Caki2 (cell line): Measurements from ENCODE around the gene MST1. TPM values are rescaled to one million over a fixed set of nuclear protein-coding genes. Genes with fewer than 3 reads are reported as not detected.
A peak's percentile ranks its signal among the peaks of the same experiment; 100 is the strongest.
"Not testable (repeated sequence)": the region's sequence is repeated elsewhere in the genome, so short reads cannot be mapped to it uniquely, and the experiment has no call there.

Source experiments
- DNase-seq: peaks from one replicate; pipeline ENCODE4 v3.0.0-alpha.2; 2015; ENCODE audit warnings: low read depth
- in situ Hi-C: cut with HindIII; loops from 2 replicates; pipeline ENCODE4 v1.10.0; 2016; ENCODE audit warnings: low sequenced_read_pairs, low pct_unique_long_range_greater_than_20kb, mixed read lengths
- total RNA-seq: library from RNA; depleted of rRNA; stranded (reverse); fragments of >200 nt; shearing (Covaris generic); gene quantifications from 2 replicates; pipeline ENCODE4 v1.2.3, GENCODE V29; 2014; ENCODE audit warnings: low replicate concordance

Gene MST1
- total RNA-seq, 1 experiment from 2014 or later = 1.7 TPM

DNA sequence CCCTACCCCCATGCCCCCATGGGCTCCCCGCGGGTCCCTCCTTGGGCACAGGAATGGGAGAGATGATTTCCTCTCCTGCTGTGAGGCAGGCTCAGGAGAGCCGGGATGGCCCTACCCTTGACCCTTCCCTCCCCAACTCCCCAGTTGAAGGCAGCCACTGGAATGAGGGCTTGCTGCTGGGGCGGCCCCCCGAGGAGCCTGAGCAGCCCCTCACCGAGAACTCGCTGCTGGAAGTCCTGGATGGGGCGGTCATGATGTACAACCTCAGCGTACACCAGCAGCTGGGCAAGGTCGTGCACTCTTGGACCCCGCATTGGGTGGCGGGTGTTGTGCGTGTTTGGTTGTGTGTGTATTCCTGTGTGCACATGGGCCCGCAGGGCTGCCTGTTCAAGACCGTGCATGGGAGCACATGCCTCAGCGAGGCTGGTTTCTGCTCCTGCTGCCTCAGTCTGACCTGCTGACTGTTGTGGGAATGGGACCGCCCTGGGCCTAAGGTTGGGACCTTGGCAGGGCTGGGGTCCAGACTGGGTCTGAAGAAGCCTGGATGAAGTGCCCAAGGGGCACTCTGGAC, 16.2 kb upstream of the MST1 start:
- in situ Hi-C loops = no loop called here
- DNase-seq = no peak

DNA sequence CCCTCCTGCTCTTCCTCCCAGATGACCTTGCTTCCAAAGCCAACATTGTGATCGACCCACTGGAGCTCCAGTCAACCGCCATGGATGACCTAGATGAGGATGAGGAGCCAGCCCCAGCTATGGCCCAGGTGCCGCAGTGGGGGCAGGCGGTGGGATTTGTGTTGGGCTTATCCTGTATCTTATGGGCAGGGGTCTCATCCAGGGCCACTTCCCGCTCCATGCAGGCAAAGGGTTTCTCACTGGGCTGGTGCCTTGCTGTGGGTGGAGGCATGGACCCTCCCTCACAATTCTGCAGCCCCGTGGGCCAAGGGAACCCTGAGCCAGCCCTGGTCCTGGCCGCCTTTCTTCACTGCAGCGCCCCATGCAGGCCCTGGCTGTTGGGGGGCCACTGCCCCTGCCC, 15.4 kb upstream of the MST1 start:
- in situ Hi-C loops = no loop called here
- no peak for DNase-seq

DNA sequence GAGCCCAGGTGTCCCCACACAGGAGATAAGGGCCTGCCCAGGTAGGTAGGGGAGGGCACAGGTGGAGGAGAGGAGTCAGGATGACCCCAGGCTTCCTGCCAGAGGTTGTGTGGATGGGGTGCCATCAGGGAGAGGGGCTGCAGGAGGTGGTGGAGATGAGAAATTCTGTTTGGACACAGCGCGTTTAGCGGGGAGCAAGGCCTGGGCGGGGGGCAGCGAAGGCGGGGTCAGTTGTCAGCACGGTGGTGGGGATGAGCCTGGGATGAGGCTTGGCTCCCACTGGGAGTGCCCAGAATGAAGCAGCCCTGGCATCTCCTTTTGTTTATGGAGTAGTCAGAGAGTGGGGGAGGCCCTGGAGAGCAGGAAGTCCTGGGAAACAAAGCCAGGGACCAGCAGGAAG, 14.7 kb upstream of the MST1 start:
- DNase-seq = no peak
- in situ Hi-C loops = no loop called here

DNA sequence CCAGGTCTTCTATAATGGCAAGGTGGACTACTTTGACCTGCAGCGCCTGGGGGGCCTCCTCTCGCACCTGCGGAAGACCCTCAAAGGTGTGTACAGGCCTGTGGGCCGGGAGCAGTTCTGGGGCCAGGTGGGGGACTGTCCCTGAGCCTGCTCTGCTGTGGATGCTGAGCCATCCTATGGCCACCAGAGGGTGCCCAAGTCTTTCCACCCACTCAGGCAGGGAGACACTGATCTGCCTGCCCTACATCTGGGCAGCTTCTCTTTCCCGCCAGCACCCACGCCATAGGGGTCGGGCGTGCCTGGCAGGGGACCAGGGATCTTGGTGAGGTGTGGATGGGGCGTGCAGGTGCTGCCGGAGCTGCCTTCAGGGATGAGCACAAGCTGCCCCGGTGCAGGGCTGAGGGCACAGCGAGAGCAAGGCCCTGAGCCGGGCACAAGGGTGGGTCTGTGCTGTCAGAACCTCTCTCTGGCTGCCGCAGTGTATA, 14.2 kb upstream of the MST1 start:
- in situ Hi-C loops = no loop called here
- DNase-seq = peak; percentile 40

DNA sequence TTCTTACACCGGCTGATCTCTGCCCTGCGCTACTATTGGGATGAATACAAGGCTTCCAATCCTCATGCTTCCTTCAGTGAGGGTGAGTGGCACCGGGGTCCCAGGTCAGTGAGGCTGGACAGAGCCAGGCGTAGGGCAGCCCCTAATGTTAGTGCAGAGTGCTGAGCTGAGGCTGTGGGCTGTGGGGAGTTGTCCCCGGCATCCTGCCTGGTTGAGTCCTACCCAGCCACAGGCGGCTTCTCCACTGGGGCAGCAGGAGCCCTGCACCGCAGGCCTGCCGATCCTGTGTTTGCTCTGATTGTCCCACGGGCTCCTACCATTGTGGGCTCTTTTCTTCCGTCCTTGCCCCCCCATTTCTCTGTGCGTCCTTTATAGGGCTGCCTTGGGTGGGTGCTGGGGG, 13.4 kb upstream of the MST1 start:
- no peak for DNase-seq
- in situ Hi-C loops = no loop called here

DNA sequence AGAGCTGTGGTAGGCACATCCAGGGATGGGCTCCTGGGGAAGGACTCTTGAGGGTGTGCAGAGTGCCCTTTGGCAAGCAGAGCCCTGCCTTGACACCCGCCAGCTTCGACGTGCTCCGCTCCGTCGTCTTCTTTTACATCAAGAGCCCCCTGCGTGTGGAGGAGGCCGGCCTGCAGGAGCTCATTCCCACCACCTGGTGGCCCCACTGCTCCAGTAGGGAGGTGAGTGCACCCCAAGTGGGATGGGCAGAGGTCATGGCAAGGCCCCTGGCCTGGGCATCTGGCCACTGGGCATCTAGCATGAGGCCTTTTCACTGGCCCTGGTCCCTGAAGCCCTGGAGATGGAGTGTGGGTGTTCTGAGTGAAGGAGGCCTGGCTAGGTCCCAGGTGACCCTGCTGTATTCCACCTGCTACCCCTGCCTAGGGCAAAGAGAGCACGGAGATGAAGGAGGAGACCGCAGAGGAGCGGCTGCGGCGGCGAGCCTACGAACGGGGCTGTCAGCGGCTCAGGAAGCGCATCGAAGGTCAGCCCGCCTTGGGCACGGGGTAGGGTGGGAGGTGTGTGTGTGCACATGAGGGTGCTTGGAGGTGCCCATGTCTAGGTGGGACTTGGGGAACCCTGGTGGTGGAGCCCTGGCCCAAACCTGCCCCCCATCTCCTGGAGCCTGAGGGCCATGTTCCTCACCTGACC, 12.3 kb upstream of the MST1 start:
- DNase-seq = no peak
- in situ Hi-C loops = no loop called here

DNA sequence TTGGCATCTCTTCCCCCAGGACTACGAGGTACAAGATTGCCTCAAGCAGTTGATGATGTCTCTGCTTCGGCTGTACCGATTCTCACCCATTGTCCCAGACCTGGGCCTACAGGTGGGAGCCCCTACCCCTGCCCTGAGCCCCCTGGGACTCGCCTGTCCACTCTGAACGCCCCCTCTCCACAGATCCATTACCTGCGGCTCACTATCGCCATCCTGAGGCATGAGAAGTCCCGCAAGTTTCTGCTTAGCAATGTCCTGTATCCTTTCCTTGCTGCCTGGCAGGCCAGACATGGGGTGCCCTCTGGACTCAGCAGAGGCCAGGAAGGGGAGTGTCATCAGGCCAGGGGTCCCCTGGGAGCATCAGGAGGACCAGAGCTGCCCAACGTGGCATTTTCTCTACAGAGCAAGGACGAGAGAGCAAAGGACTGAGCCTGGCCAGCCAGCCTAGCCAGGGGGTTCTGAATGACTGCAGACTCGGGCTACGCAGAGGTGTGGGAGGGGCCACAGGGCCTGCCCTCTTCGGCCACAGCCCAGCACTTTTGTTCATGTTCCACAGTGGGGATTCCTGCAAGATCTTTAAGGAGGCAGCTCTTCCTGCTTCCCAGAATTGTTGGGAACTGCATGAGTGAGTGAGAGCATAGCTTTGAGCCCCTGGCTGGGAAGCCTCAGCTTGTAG, 11.3 kb upstream of the MST1 start:
- DNase-seq = no peak
- in situ Hi-C loops = no loop called here

DNA sequence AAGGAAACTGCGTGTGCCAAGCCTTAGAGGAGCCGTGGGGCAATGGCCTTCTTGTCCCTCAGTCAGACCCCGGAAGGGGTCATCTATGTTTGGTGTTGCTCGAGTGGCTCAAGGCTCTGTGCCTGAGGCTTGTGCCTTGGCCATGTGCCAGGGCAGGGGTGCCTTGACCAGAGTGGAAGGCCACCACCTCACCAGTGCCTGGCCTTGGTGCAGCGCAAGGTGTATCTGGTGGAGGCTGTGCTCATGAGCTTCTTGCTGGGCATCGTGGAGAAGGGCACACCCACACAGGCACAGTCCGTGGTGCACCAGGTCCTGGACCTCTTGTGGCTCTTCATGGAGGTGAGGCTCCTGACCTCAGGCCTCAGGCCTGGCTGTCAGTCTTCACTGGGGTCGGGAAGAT, 10.7 kb upstream of the MST1 start:
- in situ Hi-C loops = no loop called here
- DNase-seq = no peak

DNA sequence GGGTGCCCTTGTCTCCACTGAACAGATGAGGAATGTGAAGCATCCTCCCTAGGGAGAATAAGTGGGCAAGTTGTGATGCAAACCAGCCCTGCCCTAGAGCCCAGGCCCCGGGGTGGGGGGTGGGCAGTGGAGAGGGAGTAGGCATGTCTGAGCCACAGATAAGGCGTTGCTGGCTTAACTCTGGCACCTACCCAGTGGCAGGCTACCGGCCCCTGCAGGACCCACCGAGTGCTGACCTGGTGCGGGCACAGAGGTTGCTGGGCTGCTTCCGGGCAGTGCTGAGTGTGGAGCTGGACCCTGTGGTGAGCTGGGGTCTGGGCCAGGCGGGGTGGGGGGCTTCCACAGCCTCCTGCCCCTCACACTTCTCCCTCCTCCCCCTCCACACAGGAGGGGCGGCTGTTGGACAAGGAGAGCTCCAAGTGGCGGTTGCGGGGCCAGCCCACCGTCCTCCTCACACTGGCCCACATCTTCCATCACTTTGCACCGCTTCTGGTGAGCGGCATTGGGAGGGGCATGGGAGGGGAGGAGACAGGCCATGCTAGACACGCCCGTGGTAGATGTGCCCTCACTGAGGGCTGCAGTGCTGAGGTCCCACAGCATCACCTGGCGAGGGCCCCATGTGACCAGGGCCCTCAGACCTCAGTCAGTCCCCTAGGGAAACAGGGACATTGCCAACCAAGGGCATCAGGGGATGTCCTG, 10.2 kb upstream of the MST1 start:
- no peak for DNase-seq
- in situ Hi-C loops = no loop called here

DNA sequence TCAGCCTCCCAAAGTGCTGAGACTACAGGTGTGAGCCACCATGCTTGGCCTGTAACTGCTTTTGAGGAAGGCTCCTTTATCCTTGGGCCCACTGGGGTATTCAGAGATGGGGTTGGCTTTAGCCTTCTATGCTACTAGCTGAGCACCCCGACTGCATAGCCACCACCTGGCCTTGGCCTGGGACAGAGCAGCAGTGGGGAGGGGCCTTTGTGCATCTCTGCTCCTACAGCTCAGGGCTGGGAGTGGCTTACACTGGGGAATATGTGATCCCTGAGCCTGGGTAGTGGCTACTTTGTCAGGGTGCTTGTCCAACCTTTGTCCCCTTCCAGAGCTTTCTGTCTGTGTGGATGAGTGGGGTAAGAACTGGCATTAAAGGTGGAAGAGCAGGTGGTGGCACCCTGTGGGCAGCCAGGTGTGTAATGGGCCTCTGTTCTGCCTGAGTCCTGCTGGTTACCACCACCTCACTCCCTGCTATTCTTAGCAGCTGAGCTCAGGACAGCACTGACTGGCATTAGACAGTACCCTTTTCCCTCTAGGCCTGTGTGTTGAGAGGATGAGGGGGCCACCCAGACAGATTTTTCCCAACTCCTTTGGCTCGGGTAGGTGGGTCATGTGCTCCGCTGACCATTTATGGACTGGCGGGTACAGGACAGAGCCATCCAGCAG, 6.2 kb upstream of the MST1 start:
- in situ Hi-C loops = not testable (repeated sequence)

DNA sequence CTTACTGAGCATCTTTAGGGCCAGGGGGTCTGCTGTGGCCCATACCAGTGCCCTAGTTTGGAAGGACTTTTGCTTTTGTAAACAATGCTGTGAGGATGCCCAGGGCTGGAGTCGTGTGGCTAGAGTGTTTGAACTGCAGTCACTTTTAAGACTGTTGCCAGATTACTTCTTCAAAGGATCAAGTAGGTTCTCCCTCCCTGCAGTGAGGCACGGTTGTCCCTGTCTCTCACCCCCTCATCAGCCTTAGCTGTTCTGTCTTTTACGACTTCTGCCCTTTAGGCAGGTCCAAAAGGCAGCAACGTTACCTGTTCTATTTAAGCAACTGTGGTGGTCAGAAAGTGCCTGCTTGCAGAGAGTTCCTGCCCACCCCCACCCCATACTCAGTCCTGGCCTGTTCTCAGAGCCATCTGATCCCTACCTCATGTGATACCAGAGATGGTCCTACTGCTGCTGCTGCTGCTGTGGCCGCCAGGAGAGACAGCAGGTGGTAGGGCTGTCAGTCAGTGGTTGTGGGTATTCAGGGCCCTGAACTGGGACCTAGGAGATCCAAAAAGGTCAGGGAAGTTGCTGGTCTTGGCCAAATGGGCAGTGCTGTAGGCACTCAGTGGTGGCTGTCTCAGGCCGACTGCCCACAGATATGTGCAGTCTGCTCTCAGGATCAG, 5.3 kb upstream of the MST1 start:
- in situ Hi-C loops, DNase-seq: not testable (repeated sequence)

More for the DNA sequence above, 6.2 kb upstream of the MST1 start:
- DNase-seq = not testable (repeated sequence)

DNA sequence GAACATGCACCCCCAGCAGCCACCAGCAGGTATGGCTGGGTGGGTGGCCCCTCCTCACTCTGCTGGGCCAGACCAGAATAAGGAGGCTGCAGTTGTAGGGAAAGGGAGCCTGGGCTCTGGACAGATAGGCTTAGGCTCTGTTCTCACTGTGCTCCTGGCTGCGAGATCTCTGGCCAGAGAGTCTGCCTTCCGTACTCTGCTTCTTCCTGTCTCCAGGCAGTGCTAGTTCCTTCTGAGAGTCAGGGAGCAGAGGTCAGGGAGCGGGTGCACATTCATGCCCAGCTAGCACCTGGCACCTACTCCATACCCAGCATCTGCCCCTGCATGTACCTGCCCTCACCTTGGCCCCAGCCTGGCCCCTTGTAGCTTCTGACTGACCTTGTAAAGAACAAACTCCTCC, 2.2 kb upstream of the MST1 start:
- in situ Hi-C loops, DNase-seq: not testable (repeated sequence)

DNA sequence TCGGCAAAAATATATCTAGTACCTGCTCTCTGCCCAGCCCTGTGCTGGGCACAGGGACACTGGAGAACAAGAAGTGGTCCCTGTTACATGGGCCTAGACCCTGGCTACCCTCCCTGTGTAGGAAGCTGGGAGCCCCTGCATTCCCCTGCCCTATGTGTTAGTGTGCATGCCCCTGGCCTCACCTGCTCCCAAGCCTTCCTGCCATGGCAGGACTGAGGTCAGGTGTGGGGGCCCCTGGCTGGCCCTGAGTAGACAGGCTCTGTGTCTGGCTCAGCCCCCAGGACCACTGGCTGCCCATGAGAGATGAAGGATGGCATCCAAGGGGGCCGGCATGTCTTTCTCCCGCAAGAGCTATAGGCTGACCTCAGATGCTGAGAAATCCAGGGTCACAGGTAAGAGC, 1.6 kb upstream of the MST1 start:
- DNase-seq, in situ Hi-C loops: not testable (repeated sequence)

DNA sequence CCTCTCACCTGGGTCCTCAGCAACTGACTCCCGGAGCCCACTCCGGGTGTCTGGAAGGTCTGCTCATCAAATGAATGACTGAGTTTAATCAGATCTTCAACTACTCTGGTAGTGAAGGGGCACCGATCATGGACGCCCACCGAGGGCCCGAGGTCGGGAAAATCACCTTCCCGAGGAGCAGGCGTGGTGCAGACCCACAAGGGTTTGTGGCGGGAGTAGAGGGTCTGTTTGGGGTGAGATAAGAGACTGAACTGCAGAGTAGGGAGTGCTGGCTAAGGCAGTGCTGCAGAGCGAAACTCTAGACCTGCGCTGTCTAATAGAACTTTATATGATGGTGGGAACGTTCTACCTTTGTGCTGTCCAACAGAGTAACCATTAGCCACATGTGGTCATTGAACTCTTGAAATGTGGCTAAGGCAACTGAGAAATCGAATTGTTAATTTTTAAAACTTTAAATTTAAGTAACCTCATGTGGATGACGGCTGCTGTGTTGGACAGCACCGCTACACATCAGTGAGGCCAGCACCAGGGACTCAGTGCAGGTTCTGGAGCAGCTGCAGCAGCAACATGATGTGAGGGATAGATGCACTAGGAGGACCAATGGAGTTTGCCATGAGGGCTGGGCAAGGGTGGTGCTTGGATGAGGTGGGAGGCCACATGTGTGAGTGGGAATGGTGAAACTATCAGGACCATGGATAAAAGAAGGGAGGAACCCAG, 792 bp upstream of the MST1 start:
- DNase-seq, in situ Hi-C loops: not testable (repeated sequence)

DNA sequence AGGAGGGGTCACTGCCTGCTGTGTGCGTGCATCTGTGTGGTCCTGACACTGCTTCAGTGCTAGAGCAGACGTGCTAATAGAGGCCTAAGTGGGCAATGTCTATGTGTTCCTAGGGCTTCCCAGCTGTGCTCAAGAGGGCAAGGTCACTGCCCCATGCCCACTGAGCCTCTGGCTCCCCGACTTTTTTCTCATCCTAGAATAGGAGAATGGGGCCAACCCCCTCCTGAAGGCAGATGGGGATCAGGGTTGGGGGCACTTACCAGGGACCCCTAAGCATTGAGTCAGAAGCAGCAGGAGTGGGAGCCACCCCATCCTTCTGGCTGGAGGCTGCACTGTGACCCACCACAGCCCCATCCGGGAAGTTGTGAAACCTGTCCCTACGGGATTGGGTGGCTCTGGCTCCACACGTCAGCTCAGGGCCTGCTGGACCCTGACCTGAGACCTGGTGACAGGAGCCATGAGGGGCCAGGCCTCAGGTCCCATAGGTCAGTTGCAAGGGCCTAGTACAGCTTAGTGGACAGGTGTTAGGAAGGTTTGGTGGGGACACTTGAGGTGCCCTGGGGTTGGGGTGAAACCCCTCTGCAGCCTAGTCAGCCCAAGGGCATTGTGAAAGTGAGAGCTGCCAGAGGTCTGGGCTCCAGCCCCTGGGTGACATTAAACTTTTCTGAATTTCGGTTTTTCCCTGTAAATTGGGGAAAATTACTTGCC, 782 bp downstream of the MST1 start:
- DNase-seq, in situ Hi-C loops: not testable (repeated sequence)

DNA sequence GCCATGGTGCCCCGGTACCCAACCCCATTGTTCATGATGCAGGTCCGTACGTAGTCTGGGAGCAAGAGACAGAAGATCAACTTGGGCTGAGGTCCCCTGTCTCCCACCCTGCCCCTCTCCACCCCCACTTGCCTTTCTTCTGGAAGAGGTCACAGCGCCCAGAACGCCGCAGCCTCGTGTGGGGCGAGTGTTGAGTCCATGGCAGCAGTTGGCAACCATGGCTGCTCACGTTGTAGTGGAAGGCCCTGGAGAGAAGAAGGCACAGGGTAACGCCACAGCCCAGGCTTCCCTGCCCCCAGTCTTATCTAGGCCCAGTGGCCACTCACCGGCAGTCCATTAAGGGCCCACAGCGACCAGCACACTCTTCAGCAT, 1.9 kb downstream of the MST1 start:
- in situ Hi-C loops, DNase-seq: not testable (repeated sequence)
